OCI-LY7 (cell line): ENCODE measurements around the gene SKOR2.

ENCODE experiments used
- EZH2phosphoT487 ChIP-seq: fragments of 200-600 bp; sonication (generic); IDR thresholded peaks from 2 replicates; pipeline ENCODE4 v1.6.1; 2018; ENCODE audit warnings: low read depth, borderline replicate concordance, mild to moderate bottlenecking, mixed run types, antibody characterized with exemption, low read length, moderate library complexity, mixed read lengths
- TF ChIP-seq, protein P1 (sequence below): fragments of 200-600 bp; sonication (generic); conservative IDR thresholded peaks from 2 replicates; pipeline ENCODE4 v1.5.1; 2014; ENCODE audit warnings: mild to moderate bottlenecking, antibody characterized with exemption, low read length, moderate library complexity, mixed read lengths

- no peak for TF ChIP-seq EZH2phosphoT487
- TF ChIP-seq, protein P1, sequence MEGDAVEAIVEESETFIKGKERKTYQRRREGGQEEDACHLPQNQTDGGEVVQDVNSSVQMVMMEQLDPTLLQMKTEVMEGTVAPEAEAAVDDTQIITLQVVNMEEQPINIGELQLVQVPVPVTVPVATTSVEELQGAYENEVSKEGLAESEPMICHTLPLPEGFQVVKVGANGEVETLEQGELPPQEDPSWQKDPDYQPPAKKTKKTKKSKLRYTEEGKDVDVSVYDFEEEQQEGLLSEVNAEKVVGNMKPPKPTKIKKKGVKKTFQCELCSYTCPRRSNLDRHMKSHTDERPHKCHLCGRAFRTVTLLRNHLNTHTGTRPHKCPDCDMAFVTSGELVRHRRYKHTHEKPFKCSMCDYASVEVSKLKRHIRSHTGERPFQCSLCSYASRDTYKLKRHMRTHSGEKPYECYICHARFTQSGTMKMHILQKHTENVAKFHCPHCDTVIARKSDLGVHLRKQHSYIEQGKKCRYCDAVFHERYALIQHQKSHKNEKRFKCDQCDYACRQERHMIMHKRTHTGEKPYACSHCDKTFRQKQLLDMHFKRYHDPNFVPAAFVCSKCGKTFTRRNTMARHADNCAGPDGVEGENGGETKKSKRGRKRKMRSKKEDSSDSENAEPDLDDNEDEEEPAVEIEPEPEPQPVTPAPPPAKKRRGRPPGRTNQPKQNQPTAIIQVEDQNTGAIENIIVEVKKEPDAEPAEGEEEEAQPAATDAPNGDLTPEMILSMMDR, result no peak
Observed at GRCh38 chr18:47260924-47261701, 9.7 kb upstream of the SKOR2 start.
